Astrocyte of the cerebellum (primary cell): ENCODE results near the gene MMRN2.
"Not testable (repeated sequence)": the region's sequence is repeated elsewhere in the genome, so short reads cannot be mapped to it uniquely, and the experiment has no call there.

ENCODE experiments used
- DNase-seq: peaks from one replicate; pipeline ENCODE4 v3.0.0-alpha.2; 2011; ENCODE audit warnings: low read depth
- H3K4me3 ChIP-seq: 2 replicates; pipeline ENCODE4 v1.5.1; 2011; ENCODE audit warnings: mild to moderate bottlenecking, low read depth, low read length, moderate library complexity
- CTCF ChIP-seq: IDR thresholded peaks from 2 replicates; pipeline ENCODE4 v1.5.1; 2012; ENCODE audit warnings: low read length, low read depth, moderate library complexity, mild to moderate bottlenecking; ENCODE audit errors: missing control alignments
- in situ Hi-C: cut with HindIII; loops from 2 replicates; pipeline ENCODE4 v1.10.0; 2017; ENCODE audit warnings: low sequenced_read_pairs

The MMRN2 gene

GRCh38 chr10:86950349-86950748, 7.1 kb downstream of the MMRN2 start:
- no peak overlapping the region for H3K4me3 ChIP-seq
- DNase-seq, result no peak
- in situ Hi-C loops, result no loop called here
- no peak for TF ChIP-seq CTCF

DNA sequence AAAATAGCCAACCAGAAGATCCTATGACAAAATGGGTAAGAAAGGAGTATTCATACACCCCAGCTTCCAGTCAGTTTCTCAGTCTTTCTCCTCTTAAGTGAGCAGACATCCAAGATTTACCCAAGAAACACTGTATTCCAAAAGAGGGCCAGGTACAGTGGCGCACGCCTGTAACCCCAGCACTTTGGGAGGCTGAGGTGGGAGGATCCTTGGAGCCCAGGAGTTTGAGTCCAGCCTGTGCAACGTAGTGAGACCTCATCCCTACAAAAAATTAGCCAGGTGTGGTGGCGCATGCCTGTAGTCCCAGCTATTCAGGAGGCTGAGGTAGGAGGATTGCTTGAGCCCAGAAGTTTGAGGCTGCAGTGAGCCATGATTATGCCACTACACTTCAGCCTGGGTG, 9.6 kb downstream of the MMRN2 start:
- in situ Hi-C loops, result not testable (repeated sequence)

GRCh38 chr10:86946213-86947155, 10.9 kb downstream of the MMRN2 start:
- H3K4me3 ChIP-seq, result no peak overlapping the region
- no peak for TF ChIP-seq CTCF
- DNase-seq, result no peak
- in situ Hi-C loops, result no loop called here

More for the DNA sequence above, 9.6 kb downstream of the MMRN2 start:
- not testable (repeated sequence) for H3K4me3 ChIP-seq, DNase-seq

GRCh38 chr10:86945361-86946212, 11.8 kb downstream of the MMRN2 start:
- no peak for DNase-seq
- no peak overlapping the region for H3K4me3 ChIP-seq
- in situ Hi-C loops, result no loop called here
- TF ChIP-seq CTCF, result peak; percentile 41

DNA sequence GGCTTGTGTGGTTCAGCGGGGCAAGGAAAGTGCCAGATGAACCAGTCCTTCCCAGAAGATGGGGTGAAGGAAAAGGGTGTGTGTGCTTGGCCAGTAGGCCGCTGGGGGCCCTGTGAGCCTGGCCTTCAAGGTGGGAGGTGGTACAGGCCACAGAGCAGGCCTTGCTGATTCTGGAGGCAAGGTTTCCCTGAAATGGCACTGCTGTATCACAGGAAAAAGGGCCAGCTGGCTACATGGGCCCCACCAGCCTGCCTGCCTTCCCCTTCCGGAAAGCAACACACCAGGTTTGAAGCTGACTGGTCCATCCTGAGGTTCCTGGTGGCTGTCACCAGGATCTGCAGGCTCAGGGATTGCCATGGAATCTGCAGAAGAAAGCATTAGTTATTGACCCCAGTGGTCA, 12.5 kb downstream of the MMRN2 start:
- in situ Hi-C loops, result no loop called here
- no peak overlapping the region for H3K4me3 ChIP-seq
- no peak for TF ChIP-seq CTCF
- DNase-seq, result no peak

GRCh38 chr10:86944471-86944870, 12.9 kb downstream of the MMRN2 start:
- no peak for TF ChIP-seq CTCF
- in situ Hi-C loops, result no loop called here
- DNase-seq, result no peak
- no peak overlapping the region for H3K4me3 ChIP-seq
